ENCODE data around the gene OLFML2B.

OLFML2B gene

DNA sequence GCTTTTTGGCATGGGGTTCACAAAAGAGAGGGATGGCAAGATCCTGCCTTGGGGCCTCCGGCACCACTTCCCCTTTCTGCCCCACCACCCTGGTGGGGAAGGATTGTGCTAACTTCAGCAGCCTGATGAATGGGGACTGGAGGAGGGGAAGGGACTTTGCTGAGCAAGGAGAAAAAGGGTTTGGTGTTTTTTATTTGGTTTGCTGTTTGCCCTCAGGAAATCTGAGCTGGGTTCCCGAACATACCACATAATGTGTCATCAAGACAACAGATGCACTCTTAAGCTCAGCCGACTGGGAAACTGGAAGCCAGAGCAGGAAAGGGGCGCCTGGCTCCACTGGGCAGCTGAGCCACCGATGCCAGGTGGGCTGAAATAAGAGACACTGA, 19.8 kb downstream of the OLFML2B start:
- DNase-seq, result no peak

DNA sequence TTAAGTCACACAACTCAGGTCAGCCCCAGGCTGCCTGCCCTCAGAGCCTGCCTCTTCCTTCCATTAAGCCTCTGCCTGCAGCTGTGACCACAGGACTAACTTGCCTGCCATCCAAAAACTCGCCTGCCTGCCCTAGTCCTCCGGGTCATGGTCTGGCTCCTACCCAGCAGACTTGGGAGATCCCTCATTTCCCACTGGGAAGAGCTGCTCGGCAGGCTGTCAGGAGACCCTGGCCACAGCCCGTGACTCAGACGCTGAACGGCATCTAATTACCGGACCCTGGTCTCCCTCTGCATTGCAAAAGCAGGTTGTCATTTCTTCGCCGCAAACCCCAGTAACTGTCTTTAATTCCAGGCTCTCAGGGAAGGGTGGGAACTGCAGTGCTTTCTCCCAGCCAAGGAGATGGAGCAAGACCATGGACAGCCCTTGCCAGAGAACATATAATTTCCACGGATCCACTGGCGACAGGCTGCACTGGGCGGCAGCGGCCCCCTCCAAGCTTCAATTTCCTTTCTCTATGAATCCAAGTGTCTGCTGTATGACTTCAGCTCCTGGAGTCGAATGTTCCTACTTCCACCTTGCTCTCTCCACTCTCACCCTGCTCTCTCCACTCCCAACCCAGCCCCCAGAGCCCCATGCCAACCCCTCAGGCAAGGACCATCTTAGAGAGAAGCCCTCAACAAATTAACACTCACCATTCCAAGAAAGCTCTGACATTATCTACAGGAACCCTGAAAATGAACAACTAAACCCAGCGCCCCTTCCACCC, 20.4 kb downstream of the OLFML2B start:
- DNase-seq, result no peak

DNA sequence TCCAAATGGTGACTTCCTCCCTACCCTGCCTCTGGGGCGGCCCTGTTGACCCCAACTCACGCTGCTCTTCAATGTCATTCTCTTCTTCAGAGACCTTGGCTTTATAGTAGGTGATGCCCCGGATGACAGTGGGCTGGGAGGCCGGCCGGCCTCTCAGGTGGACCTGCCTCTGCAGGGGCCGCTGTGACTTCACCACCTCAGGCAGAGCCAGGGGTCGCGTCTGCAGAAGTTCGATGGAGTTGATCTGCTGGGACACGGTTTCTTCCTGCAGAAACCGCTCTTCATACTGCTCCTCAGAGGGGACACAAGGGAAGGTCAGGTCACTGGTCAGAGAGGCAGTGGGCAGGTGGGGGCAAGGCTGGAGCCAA, 23.6 kb downstream of the OLFML2B start:
- DNase-seq, result no peak

DNA sequence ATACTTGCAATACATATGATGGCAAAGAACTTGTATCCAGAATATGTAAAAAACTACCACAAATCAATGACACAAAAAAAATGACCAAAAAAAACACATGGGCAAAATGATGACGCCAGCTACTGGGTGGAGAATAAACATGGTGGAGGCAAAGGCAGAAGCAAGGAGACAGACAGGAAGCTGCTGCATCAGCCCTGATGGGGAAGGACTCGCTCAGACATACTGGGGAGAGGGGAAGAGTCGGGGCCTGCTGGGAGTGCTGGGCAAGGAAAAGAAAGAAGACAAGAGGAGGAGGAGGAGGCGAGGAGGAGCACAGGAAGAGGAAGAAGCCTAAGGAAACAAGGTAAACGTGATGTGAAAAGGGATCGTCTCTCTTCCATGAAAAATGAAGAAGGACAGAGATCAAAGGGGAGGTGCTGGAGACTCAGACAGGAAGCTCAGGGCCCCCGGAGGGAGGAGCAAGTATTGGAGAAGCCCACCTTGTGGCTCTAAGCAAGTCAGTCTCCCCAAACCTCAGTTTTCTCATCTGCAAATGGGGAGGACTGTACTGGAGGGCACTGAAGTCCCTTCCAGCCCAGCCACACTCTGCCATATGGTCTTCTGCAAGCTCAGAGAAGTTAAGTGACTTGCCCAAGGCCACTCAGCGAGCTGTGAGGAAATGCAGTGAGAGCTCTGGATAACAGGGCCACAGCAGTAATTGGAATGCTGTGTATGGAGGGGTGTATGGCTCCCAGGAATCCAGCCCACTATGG, 24.2 kb downstream of the OLFML2B start:
- DNase-seq, result no peak

DNA sequence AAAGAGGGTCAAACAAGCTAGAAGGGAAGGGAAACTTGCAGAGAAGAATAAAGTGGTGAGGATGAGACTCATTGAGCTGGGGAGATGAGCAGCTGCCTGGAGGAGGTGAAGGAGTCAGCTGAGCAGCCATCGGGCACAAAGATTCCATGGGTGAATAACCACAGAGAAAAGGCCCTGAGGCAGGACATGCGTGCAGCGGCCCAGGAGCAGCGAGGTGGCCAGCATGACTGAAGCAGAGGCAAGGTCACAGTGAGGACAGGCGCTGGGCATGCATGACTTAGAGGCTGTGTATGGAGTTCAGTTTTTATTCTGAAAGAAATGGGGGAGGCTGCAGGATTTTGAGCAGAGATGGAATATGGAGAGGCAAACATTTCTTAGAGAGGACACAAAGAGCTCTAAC, 24.9 kb downstream of the OLFML2B start:
- no peak for DNase-seq

DNA sequence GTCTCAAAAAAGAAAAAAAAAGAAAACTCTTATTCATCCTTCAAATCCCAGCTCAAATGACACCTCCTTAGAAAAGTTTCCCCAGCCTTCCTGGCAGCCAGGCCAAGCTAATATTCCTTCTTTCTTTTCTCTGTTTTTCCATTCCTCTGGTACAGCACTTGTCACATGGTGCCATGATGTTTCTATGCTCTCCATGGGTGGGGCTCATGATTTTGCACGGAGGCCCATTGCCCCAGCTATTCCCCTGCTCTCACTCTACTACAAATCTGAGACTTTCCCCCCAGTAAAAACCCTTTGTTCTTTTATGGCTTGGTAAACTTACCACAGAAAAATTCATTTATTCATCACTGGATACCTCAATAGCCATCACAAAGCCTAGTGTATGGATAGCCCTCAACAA, 26.5 kb downstream of the OLFML2B start:
- no peak for DNase-seq

DNA sequence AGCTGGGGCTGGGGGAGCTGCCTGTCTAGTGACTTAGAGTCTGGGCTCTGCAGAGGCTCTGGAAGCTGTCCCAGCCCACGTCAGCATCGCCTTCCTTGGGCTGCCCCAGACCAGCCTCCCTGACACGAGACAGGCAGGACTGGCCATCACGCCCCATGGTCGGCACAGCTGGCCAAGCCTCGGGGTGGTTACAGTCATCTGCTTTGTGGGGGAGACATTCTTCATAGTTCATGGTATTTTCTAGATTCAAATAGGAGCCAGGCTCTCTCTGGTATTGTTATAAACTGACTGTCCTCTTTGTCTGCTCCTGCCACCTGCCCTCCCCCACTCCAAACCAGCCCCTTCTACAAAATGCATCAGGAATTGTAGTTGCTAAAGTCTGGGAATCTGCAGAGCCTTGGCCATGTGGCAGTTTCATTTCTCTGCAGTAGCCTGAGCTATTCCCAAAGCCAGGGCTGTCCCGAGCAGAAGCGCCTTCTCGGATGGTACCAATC, 29.4 kb downstream of the OLFML2B start:
- no peak for DNase-seq

DNA sequence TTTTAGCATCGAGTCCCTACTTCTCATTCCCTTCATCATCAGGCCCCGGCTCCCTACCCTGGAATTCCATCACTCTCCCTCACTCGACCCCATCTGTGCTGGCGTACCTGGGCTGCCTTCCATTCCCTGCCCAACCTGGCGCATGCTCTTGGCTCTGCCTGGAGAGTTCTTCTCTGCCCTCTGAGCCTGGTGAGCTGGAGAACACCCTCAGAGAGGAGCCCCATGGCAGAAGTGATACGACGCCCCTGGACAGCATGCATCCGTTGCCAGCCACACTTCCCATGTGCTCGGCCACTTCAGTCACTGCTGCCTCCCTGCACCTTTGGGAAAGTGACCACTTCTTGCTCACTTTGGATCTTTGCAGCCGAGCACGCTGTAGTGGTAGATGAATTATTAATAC, 30.1 kb downstream of the OLFML2B start:
- DNase-seq, result no peak

DNA sequence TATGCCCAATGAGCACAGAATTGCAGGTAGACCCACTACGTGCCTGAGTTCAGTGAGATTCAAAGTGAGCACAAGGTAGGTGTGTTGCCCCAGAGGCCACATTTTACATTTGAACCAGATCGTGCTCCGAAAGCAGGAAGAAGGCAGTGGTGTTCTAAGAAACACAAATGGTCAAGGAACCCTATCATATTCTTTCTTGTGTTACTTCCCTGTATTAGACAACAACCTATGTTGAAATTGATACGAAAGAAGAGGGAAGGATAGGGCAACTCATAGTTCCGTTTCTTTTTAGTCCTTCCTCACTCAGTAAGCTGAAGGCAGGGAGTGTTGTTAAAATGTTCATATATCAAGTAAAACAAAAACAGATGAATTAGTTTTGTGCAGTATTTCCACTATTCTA, 33.9 kb downstream of the OLFML2B start:
- DNase-seq, result no peak

DNA sequence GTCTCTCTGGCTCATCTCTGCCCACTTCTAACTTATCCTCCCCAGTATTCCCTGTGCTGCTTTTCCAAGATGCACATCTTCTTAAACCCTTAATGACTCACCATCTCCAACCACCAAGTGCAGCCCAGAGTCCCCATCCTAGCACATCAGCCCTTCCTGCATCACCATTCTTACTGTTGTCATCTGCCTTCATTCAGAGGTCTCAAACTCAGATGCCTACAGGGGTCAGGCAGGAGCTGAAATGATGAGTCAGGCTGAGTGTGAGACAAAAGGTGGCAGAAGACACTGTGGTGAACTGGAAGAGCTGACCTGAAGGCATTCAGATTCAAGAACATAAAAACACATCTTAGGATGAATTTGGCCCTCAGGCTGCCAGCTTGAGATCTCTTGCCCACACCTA, 34.6 kb downstream of the OLFML2B start:
- DNase-seq, result no peak

DNA sequence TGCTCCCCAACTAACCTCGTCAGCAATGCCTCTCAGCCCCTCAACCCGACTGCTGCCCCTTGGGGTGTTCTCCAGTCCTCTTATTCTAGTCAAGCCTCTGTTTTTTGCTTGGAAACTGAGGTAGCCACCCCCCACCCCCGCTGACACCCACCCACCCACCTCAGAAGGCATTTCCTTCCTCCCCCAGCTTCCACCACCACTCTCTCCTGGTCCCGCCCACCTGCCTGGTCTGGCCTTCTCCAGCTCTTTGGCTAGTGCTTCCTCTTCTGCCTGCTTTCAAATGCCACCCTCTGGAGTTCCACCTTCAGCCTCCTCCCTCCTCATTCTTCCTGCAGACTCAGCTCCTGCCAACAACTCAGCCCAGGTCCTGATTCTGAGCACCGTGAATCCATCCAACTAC, 35.3 kb downstream of the OLFML2B start:
- no peak for DNase-seq

DNA sequence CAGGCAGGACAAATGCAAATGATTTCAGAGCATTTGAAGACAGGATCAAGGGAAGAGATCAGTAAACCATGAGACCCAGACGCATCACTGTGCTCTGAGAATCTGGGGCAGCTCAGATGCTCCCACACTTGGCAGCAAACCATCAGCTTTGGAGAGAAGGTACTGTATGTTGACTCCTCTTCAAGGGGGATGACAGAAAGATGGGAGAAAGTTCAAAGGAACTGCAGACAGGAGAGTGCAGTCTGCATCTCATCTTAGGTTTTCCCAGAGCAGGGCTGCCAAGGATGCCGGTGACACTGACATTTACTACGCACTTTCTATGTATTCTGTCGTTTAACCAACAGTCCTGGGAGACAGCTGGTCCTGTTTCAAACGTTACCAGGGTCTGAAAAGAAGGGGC, 35.8 kb downstream of the OLFML2B start:
- DNase-seq, result no peak

DNA sequence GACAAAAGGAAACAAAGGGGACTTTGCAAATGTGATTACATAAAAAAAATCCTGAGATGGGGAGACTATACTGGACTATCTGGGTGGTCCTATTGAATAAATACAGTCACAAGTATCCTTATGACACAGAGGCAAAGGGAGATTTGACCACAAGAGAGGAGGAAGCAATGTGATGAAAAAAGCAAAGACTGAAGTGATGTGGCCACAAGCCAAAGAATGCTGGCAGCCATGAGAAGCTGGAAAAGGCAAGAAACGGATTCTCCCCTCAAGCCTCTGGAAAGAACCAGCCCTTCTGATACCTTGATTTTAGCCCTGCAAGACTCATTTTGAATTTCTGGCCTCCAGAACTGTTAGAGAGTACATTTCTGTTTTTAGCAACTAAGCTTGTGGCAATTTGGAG, 36.4 kb downstream of the OLFML2B start:
- no peak for DNase-seq

DNA sequence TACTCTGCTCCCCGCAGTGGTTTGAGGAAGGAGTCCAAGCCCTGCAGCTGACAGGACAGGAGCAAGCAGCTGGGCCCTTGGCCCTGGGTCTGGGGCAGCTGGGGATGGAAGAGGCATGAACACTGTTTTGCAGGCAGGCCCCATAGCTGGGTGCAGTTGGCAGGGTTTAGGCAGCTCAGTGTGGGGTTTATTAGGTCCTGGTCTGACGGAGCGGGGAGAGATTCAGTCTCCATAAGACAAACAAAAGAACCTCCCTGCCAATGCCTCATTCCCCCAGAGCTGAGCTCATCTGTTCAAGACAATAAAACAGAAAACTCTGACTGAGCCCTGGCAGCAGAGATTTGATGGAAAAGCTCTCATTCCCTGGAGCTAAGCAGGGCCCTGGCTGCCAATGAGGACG, 37.3 kb downstream of the OLFML2B start:
- no peak for DNase-seq

DNA sequence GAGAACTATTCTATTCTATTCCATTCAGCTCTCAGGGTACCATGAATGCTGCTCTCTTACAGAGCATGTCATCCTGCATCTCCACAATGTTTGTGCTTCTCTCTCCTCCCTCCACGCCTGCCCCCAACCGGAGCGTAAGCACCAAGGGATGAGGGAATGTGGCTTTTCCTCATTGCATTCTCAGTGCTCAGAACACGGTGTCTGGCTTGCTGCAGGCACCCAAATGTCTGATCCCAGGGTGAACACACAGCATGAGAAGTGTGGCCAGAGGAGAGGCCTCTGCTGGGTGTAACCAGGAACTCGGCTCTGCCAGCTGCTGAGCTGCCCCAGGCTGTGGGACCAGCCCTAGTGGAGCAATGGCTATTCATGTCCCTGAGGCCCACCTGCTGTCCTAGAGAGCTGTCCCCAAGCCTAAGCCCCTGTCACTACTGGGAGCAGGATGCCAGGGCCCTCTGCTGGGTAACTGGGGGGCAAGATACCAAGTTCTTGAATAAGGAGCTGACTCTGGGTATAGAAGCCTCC, 38.3 kb downstream of the OLFML2B start:
- DNase-seq, result no peak

DNA sequence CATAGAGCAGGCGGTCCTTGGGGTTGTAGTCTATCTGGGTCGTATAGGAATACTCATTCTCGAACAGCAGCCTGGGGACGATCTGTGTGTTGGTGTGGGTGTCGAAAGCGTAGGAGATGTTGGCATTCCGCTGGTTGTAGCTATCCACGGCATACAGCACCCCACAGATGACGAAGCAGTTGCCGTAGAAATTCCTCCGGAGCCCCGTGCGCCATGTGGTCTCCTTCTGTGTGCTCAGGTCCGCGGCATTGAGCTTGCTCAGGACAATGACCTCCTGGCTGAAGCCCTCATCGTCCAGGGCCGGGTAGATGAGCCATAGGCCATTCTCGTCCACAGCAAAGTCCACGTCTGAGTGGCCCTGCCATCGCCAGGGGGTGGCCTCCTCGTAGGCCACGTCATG, 39.9 kb downstream of the OLFML2B start:
- no peak for DNase-seq

DNA sequence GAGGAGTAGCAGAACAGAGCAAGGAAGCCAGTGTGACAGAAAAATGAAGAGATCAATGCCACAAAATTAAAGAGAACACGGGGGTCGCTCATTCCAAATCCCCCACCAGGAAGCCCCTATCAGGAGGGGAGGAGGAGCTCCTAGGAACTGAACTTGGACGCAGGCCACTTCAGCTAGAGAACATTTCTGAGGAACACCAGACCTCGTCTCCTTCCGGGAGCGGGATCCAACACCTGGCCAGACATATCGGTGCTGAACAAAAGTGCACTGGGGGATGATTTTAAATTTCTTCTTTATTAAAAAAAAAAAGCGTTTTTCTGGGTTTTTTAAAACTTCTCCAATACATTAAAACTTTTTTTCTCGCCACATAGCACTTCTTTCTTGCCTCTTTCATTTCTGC, 40.8 kb downstream of the OLFML2B start:
- no peak for DNase-seq

DNA sequence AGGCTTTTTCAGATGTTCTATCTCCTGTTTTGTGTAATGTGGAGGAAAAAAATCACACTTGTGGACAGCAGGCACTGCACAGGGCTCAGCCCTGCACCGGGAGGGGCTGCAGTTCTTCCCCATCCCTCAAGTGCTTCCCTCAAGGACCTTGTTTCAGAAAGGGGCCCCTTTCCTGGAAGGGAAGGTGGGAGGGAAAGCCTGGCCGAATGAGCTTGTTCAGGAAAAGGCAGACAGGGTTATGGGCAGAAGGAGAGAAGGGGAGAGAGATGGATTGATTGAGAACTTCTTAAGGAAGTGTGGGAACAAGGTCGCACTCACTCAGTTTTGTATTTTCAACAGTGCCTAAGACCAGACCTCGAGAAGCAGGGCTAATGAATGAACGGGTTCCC, 41.2 kb downstream of the OLFML2B start:
- DNase-seq, result no peak

DNA sequence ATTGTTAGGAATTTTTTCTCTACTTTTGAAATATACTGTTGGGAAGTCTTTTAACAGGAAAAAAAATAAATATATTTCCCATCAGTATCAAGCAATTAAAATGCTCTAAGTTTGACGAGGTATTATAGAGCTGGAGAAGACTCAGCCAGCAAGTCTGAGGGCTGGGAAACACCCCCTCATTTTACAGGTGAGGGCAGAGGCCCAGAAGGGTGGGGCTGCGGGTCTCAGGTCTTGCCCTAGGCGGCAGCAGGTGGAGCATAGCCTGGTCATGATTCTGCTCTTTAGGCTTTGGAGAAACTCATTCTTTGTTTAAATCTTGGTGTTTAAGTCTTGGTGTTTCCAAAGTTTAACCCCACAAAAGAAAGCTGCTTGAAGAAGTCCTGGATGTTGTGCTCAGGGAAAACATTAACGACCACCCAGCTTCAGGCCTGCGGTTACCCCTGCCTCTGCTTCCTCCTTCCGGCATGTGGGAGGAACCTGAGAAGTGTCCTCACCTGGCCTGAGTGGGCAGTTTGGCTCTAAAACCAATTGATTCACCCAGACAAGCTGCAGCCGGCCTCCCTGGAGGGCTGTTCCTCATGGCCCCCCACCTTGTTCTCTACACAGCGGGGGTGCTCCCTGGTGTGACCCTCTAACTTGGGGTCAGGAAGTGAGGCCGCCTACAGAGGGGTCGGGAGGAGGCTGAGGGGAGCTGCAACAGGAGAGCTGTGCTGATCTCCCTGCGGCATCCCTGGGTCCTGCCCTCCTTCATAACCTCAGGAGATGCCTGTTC, 41.7 kb downstream of the OLFML2B start:
- no peak for DNase-seq

DNA sequence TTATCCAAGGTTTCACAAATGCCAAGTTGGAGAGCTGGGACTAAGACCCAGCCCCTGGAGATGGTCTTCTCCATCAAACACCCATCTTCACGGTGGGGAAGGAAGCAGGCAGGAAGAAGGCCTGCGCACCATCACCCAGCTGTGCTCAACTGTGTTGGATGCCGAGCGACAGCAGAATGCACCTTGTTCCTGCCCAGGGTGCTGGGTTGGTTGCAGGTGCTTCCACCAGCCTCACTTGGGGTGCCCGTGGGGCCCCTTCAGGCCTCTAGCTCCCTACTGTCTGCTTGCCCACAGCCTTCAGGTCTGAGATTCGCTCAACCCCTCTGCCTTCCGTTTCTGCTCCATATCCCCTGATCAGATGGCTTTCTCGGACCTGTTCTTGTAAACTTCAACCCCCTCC, 42.5 kb downstream of the OLFML2B start:
- no peak for DNase-seq

DNA sequence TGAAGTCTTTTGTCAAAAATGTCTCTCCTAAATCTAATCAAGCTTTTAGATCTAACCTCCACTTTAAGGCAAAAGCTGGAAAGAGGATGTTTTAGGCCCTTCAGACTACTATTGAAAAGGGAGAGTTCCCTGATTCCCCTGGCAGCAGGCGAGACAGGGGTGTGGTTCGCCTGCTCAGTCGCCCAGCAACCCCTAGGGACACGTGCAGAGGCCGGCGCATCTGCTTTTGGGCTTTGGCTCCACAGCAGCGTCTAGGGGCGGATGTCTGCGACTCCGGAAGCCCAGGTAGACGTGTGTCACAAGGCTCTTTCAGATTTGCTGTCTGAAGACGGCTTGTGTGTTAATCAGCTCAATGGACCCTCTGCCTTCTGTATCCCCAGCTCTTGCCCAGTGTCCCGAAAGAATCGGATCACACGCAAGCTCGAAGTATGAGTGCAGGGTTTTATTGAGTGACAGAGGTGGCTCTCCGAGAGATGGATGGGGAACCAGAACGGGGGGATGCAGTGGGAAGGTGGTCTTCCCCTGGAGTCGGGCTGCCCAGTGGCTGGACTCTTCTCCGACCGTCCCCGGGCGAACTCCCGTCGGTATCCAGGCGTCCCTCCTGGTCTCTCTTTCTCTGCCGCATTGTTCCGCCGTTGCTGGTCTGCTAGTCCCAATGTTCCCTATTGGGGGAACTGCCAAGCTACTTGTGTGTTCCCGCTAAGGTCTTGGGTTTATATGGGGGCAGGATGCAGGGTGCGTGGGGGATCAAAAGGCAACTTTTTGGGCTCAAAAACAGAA, 45.5 kb downstream of the OLFML2B start:
- DNase-seq, result no peak

DNA sequence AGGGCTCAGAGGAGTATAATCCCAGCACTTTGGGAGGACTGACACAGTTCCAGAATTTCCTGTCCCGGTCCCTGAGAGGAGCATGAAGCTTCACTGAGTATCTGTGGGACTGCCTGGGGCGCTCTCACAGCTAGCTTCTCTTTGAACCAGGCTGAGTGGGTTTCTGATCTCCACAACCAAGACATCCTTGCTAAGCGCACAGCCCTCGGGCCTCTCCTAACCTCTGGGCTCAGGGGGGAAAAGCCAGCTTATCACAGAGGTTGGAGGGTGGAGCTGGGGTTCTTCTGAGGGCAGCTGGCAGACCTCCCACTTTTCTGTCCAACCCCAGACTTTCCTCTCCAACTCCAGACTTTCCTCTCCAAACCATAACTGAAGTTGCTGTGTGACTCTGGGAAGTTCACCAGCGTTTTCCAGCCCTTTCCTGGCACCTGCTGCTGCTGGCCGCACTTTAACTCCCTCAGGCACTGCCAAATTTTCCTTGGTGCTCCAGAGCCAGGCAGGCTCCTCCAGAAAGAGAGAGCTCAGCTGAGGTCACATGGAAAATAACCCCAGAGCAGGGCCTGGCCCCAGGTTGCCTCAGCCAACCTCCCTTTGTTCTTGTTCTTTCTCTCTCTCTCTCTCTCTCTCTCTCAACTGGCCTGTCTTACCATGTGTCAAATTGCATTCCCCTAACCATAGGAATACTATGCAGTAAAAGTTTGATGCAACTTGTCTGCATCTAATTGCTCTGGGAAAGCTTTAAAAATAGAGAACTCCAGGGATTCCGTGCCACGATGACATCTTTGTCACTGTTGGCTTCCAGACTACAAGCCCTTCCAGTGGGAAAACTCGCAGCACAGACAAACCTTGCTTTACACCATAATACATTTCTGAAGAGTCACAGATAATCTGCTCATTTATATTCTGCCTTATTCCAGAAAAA, 49.5 kb downstream of the OLFML2B start:
- no peak for DNase-seq

All from activated CD4-positive, alpha-beta T cell treated with anti-CD3 and anti-CD28 coated beads, Interleukin-2, amount 50 U/mL, for 1 hour (primary cell).